ENCODE measurements around the gene ZNF827.

ZNF827 gene

DNA sequence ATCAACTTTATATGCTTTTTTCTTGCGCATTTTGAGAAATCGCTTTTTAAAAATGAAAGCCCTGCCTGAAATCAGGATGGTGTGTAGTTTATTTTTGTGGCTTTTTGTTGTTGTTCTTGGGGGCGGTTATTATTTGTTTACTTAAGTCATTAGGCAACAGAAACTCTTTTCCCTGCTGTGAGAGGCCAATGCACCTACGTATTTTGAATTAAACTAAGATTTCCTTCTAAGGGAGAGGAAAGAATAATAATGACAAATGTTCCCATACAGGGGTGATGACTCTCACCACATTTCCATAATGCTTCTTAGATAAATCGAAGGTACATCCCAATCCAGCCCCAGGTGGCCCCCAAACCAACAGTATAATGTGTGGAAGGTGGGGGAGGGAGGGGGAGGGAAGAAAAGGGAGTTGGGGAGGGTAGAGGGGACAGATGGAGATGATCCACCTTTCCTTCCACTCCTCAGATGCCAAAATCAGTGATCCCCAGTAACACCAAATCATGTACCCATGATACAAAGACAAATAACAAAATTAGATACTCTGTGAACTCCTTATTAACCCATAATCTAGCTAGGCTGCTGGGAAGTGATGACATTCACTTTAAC lies 39.6 kb downstream of the ZNF827 start:
- Histone ChIP-seq H3K79me1 (replicated peaks; ENCODE audit: low read length, poor library complexity, severe bottlenecking) (peaks cover 41% of the 10 kb centered on the region), H3K27ac (ENCODE audit: low read length, poor library complexity, severe bottlenecking) (no peak overlapping the region), H3K4me1 (ENCODE audit: control insufficient read depth, insufficient read depth, low read depth, low read length) (no peaks in the 10 kb centered on the region), H2BK12ac (ENCODE audit: low read length in 2 of 2) (no peak overlapping the region), H3K36me3 (ENCODE audit: control insufficient read depth in 1 of 2, insufficient read depth in 2 of 2, low read depth in 1 of 2, low read length in 2 of 2) (peaks cover 10 to 23% of the 10 kb centered on the region in 2 experiments), H2BK120ac (ENCODE audit: low read depth, low read length) (no peak overlapping the region), H3K27me3 (ENCODE audit: control insufficient read depth in 1 of 2, insufficient read depth in 1 of 2, low read length in 2 of 2) (no peaks in the 10 kb centered on the region), H3K14ac (ENCODE audit: low read length in 2 of 2) (no peak overlapping the region), H4K91ac (ENCODE audit: low read length) (no peak overlapping the region), H3K23ac (ENCODE audit: low read length in 2 of 2) (no peak overlapping the region), H2BK5ac (ENCODE audit: low read depth, low read length, poor library complexity, severe bottlenecking) (no peak overlapping the region), H3K9me3 (ENCODE audit: control insufficient read depth, low read length) (no peaks in the 10 kb centered on the region), H3K4ac (ENCODE audit: low read depth in 1 of 2, low read length in 2 of 2) (no peak overlapping the region), H2AFZ (ENCODE audit: low read depth, low read length) (no peak overlapping the region), H3K4me3 (ENCODE audit: insufficient read depth in 1 of 2, low read depth in 1 of 2, low read length in 2 of 2) (no peak overlapping the region), H4K8ac (ENCODE audit: low read length) (no peak overlapping the region), H3K18ac (ENCODE audit: low read depth in 1 of 2, low read length in 2 of 2) (no peak overlapping the region), H3K9ac (ENCODE audit: low read length) (no peak overlapping the region), H2BK15ac (ENCODE audit: low read depth, poor library complexity, severe bottlenecking) (no peak overlapping the region), H2AK5ac (ENCODE audit: low read length, severe bottlenecking) (no peak overlapping the region), H3K4me2 (ENCODE audit: low read length, poor library complexity, severe bottlenecking) (no peak overlapping the region)
- no peak for DNase-seq
- WGBS, result 83% methylated on average over 3 of the region's 5 CpGs

DNA sequence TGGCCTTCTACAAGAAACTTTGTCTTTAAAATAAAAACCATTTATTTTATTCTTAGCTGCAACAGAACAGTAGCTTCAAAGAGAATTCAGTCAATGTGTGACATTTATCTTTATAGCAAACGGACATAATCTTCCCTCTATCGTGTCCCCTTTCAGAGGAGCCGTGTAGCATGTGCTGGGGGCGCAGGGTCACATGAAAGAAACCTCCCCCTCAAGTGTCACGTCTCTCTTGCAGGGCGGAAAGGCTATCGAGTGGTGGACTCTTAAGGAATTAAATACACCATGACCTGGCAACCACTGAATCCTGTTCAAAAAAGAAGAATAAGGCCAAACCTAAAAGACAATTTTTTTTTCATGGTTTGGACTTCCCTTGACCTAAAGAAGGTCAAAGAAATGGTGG lies 40.2 kb downstream of the ZNF827 start:
- H3K23ac ChIP-seq (ENCODE audit: low read length in 2 of 2), result no peak overlapping the region
- no peak overlapping the region for H3K4me3 ChIP-seq (ENCODE audit: insufficient read depth in 1 of 2, low read depth in 1 of 2, low read length in 2 of 2)
- no peak overlapping the region for H2AFZ ChIP-seq (ENCODE audit: low read depth, low read length)
- H3K14ac ChIP-seq (ENCODE audit: low read length in 2 of 2), result no peak overlapping the region
- no peak overlapping the region for H2BK120ac ChIP-seq (ENCODE audit: low read depth, low read length)
- H2BK5ac ChIP-seq (ENCODE audit: low read depth, low read length, poor library complexity, severe bottlenecking), result no peak overlapping the region
- H2BK15ac ChIP-seq (ENCODE audit: low read depth, poor library complexity, severe bottlenecking), result no peak overlapping the region
- no peak overlapping the region for H3K18ac ChIP-seq (ENCODE audit: low read depth in 1 of 2, low read length in 2 of 2)
- WGBS, result 92% methylated on average over 7 of the region's 7 CpGs
- no peak for DNase-seq
- no peak overlapping the region for H3K4ac ChIP-seq (ENCODE audit: low read depth in 1 of 2, low read length in 2 of 2)
- H3K9ac ChIP-seq (ENCODE audit: low read length), result no peak overlapping the region
- H2BK12ac ChIP-seq (ENCODE audit: low read length in 2 of 2), result no peak overlapping the region
- no peak overlapping the region for H3K4me2 ChIP-seq (ENCODE audit: low read length, poor library complexity, severe bottlenecking)
- no peaks in the 10 kb centered on the region for H3K9me3 ChIP-seq (ENCODE audit: control insufficient read depth, low read length)
- no peaks in the 10 kb centered on the region for H3K4me1 ChIP-seq (ENCODE audit: control insufficient read depth, insufficient read depth, low read depth, low read length)
- no peak overlapping the region for H4K8ac ChIP-seq (ENCODE audit: low read length)
- no peak overlapping the region for H2AK5ac ChIP-seq (ENCODE audit: low read length, severe bottlenecking)
- H3K36me3 ChIP-seq (ENCODE audit: control insufficient read depth in 1 of 2, insufficient read depth in 2 of 2, low read depth in 1 of 2, low read length in 2 of 2), result peaks cover 10 to 23% of the 10 kb centered on the region in 2 experiments
- H3K27ac ChIP-seq (ENCODE audit: low read length, poor library complexity, severe bottlenecking), result no peak overlapping the region
- no peak overlapping the region for H4K91ac ChIP-seq (ENCODE audit: low read length)
- H3K79me1 ChIP-seq (replicated peaks; ENCODE audit: low read length, poor library complexity, severe bottlenecking), result peaks cover 37% of the 10 kb centered on the region
- no peaks in the 10 kb centered on the region for H3K27me3 ChIP-seq (ENCODE audit: control insufficient read depth in 1 of 2, insufficient read depth in 1 of 2, low read length in 2 of 2)

- no peak overlapping the region for H3K4me3 ChIP-seq (ENCODE audit: insufficient read depth in 1 of 2, low read depth in 1 of 2, low read length in 2 of 2)
- H3K23ac ChIP-seq (ENCODE audit: low read length in 2 of 2), result no peak overlapping the region
- no peak overlapping the region for H2BK120ac ChIP-seq (ENCODE audit: low read depth, low read length)
- peaks cover 7 to 9% of the 10 kb centered on the region in 2 experiments for H3K36me3 ChIP-seq (ENCODE audit: control insufficient read depth in 1 of 2, insufficient read depth in 2 of 2, low read depth in 1 of 2, low read length in 2 of 2)
- H3K9me3 ChIP-seq (ENCODE audit: control insufficient read depth, low read length), result no peaks in the 10 kb centered on the region
- H3K4ac ChIP-seq (ENCODE audit: low read depth in 1 of 2, low read length in 2 of 2), result no peak overlapping the region
- H3K4me2 ChIP-seq (ENCODE audit: low read length, poor library complexity, severe bottlenecking), result no peak overlapping the region
- no peak overlapping the region for H2AFZ ChIP-seq (ENCODE audit: low read depth, low read length)
- H2BK5ac ChIP-seq (ENCODE audit: low read depth, low read length, poor library complexity, severe bottlenecking), result no peak overlapping the region
- no peak overlapping the region for H3K27ac ChIP-seq (ENCODE audit: low read length, poor library complexity, severe bottlenecking)
- no peaks in the 10 kb centered on the region for H3K27me3 ChIP-seq (ENCODE audit: control insufficient read depth in 1 of 2, insufficient read depth in 1 of 2, low read length in 2 of 2)
- no peak overlapping the region for H3K14ac ChIP-seq (ENCODE audit: low read length in 2 of 2)
- H3K79me1 ChIP-seq (replicated peaks; ENCODE audit: low read length, poor library complexity, severe bottlenecking), result peaks cover 35% of the 10 kb centered on the region
- no peak overlapping the region for H4K91ac ChIP-seq (ENCODE audit: low read length)
- no peak overlapping the region for H3K9ac ChIP-seq (ENCODE audit: low read length)
- no peak for DNase-seq
- H2BK15ac ChIP-seq (ENCODE audit: low read depth, poor library complexity, severe bottlenecking), result no peak overlapping the region
- no peak overlapping the region for H2BK12ac ChIP-seq (ENCODE audit: low read length in 2 of 2)
- 98% methylated on average over 3 of the region's 3 CpGs for WGBS
- H4K8ac ChIP-seq (ENCODE audit: low read length), result no peak overlapping the region
- H3K4me1 ChIP-seq (ENCODE audit: control insufficient read depth, insufficient read depth, low read depth, low read length), result peaks cover 4% of the 10 kb centered on the region
- H2AK5ac ChIP-seq (ENCODE audit: low read length, severe bottlenecking), result no peak overlapping the region
- no peak overlapping the region for H3K18ac ChIP-seq (ENCODE audit: low read depth in 1 of 2, low read length in 2 of 2)
Measured at GRCh38 chr4:145895056-145895455, 43.6 kb downstream of the ZNF827 start.

GRCh38 chr4:145891958-145892357 lies 46.7 kb downstream of the ZNF827 start:
- 94% methylated on average over 11 of the region's 11 CpGs for WGBS
- Histone ChIP-seq H3K27me3 (ENCODE audit: control insufficient read depth in 1 of 2, insufficient read depth in 1 of 2, low read length in 2 of 2) (no peaks in the 10 kb centered on the region), H2BK5ac (ENCODE audit: low read depth, low read length, poor library complexity, severe bottlenecking) (no peak overlapping the region)

More at GRCh38 chr4:145891958-145892357, 46.7 kb downstream of the ZNF827 start:
- Histone ChIP-seq H2BK120ac (ENCODE audit: low read depth, low read length) (no peak overlapping the region), H3K9me3 (ENCODE audit: control insufficient read depth, low read length) (no peaks in the 10 kb centered on the region), H3K4me3 (ENCODE audit: insufficient read depth in 1 of 2, low read depth in 1 of 2, low read length in 2 of 2) (no peak overlapping the region), H3K4me1 (ENCODE audit: control insufficient read depth, insufficient read depth, low read depth, low read length) (peaks cover 9% of the 10 kb centered on the region), H2BK12ac (ENCODE audit: low read length in 2 of 2) (no peak overlapping the region), H3K4me2 (ENCODE audit: low read length, poor library complexity, severe bottlenecking) (no peak overlapping the region), H3K9ac (ENCODE audit: low read length) (no peak overlapping the region), H3K27ac (ENCODE audit: low read length, poor library complexity, severe bottlenecking) (no peak overlapping the region), H2AFZ (ENCODE audit: low read depth, low read length) (no peak overlapping the region), H3K23ac (ENCODE audit: low read length in 2 of 2) (no peak overlapping the region), H3K18ac (ENCODE audit: low read depth in 1 of 2, low read length in 2 of 2) (no peak overlapping the region), H3K4ac (ENCODE audit: low read depth in 1 of 2, low read length in 2 of 2) (no peak overlapping the region), H2AK5ac (ENCODE audit: low read length, severe bottlenecking) (no peak overlapping the region), H3K14ac (ENCODE audit: low read length in 2 of 2) (no peak overlapping the region), H3K79me1 (replicated peaks; ENCODE audit: low read length, poor library complexity, severe bottlenecking) (peaks cover 27% of the 10 kb centered on the region), H4K8ac (ENCODE audit: low read length) (no peak overlapping the region), H3K36me3 (ENCODE audit: control insufficient read depth in 1 of 2, insufficient read depth in 2 of 2, low read depth in 1 of 2, low read length in 2 of 2) (peaks cover 9 to 10% of the 10 kb centered on the region in 2 experiments), H2BK15ac (ENCODE audit: low read depth, poor library complexity, severe bottlenecking) (no peak overlapping the region), H4K91ac (ENCODE audit: low read length) (no peak overlapping the region)
- no peak for DNase-seq
